SK-N-SH treated with all-trans-retinoic acid at 6 μM for 48 hours (cell line): ENCODE measurements around the gene RIMBP2.

Experiments used
- ATAC-seq: fragments of 200-7000 bp; cut with Tn5 transposase; 3 replicates; pipeline ENCODE4 v1.9.1; 2020; ENCODE audit warnings: mild to moderate bottlenecking, moderate library complexity
- BACH2 ChIP-seq: fragments of 250-450 bp; sonication (Bioruptor Pico); IDR thresholded peaks from 2 replicates; pipeline ENCODE4 v1.9.0; 2021; ENCODE audit warnings: mild to moderate bottlenecking, borderline replicate concordance
- CSDC2 ChIP-seq: fragments of 250-450 bp; sonication (Bioruptor Pico); IDR thresholded peaks from 2 replicates; pipeline ENCODE4 v1.5.0; 2020; ENCODE audit warnings: mild to moderate bottlenecking, moderate library complexity
- GLIS3 ChIP-seq: fragments of 250-450 bp; sonication (Bioruptor Pico); IDR thresholded peaks from 2 replicates; pipeline ENCODE4 v1.5.0; 2020; ENCODE audit warnings: mild to moderate bottlenecking, moderate library complexity
- ISL1 ChIP-seq: fragments of 250-450 bp; sonication (Bioruptor Pico); IDR thresholded peaks from 2 replicates; pipeline ENCODE4 v2.1.2; 2022; ENCODE audit warnings: mild to moderate bottlenecking, moderate library complexity
- OSR1 ChIP-seq: fragments of 250-450 bp; sonication (Bioruptor Pico); IDR thresholded peaks from 2 replicates; pipeline ENCODE4 v1.8.0; 2022; ENCODE audit warnings: moderate library complexity, mild to moderate bottlenecking, inconsistent platforms
- PPARA ChIP-seq: fragments of 250-450 bp; sonication (Bioruptor Pico); IDR thresholded peaks from 2 replicates; pipeline ENCODE4 v1.5.0; 2020; ENCODE audit warnings: mild to moderate bottlenecking, borderline replicate concordance
- RARB ChIP-seq: fragments of 250-450 bp; sonication (Bioruptor Pico); IDR thresholded peaks from 2 replicates; pipeline ENCODE4 v1.8.0; 2021; ENCODE audit warnings: mild to moderate bottlenecking, moderate library complexity
- SNAI2 ChIP-seq: fragments of 250-450 bp; sonication (Bioruptor Pico); IDR thresholded peaks from 2 replicates; pipeline ENCODE4 v1.5.0; 2020; ENCODE audit warnings: mild to moderate bottlenecking, moderate library complexity
- TOX ChIP-seq: fragments of 250-450 bp; sonication (Bioruptor Pico); IDR thresholded peaks from 2 replicates; pipeline ENCODE4 v1.8.0; 2021; ENCODE audit warnings: mild to moderate bottlenecking, moderate library complexity, borderline replicate concordance
- ZC3H10 ChIP-seq: fragments of 250-450 bp; sonication (Bioruptor Pico); IDR thresholded peaks from 2 replicates; pipeline ENCODE4 v1.5.1; 2021; ENCODE audit warnings: mild to moderate bottlenecking, moderate library complexity
- ZNF70 ChIP-seq: fragments of 450-650 bp; formaldehyde crosslinking; IDR thresholded peaks from 2 replicates; pipeline ENCODE4 v1.5.0; 2020; ENCODE audit warnings: mild to moderate bottlenecking, moderate library complexity
- TF ChIP-seq, protein P1 (sequence below): fragments of 250-450 bp; sonication (Bioruptor Pico); IDR thresholded peaks from 2 replicates; pipeline ENCODE4 v1.8.0; 2020; ENCODE audit warnings: mild to moderate bottlenecking, moderate library complexity, borderline replicate concordance
- TF ChIP-seq, protein P2 (sequence below): fragments of 250-450 bp; sonication (Bioruptor Pico); IDR thresholded peaks from 2 replicates; pipeline ENCODE4 v1.5.1; 2021; ENCODE audit warnings: mild to moderate bottlenecking, moderate library complexity
- TF ChIP-seq, protein P3 (sequence below): fragments of 250-450 bp; sonication (Bioruptor Pico); IDR thresholded peaks from 2 replicates; pipeline ENCODE4 v1.5.0; 2020; ENCODE audit warnings: mild to moderate bottlenecking, moderate library complexity
- TF ChIP-seq, protein P4 (sequence below): fragments of 250-450 bp; sonication (Bioruptor Pico); IDR thresholded peaks from 2 replicates; pipeline ENCODE4 v1.8.0; 2021; ENCODE audit warnings: low read depth, mild to moderate bottlenecking, moderate library complexity, borderline replicate concordance

Gene RIMBP2

DNA sequence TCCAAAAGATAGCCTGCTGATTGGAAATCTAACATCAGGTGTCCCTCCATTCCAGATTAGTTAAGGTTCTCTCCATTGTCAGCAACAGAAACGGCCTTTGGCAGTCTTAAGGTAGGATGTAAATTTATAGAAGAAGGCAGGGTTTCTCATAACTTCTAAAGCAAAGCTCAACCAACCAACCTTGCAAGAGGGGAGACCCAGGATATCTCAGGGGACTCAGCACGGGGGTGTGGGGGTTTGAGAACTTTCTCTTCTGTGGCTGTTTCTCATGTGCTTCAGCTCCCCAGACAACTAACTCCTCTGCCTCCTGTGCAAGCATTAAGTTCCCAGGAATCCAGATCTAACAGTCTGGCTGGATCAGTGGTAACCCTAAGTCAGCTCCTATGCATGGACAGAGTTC, 148.1 kb downstream of the RIMBP2 start:
- no peak for ATAC-seq
- TF ChIP-seq, protein P1, sequence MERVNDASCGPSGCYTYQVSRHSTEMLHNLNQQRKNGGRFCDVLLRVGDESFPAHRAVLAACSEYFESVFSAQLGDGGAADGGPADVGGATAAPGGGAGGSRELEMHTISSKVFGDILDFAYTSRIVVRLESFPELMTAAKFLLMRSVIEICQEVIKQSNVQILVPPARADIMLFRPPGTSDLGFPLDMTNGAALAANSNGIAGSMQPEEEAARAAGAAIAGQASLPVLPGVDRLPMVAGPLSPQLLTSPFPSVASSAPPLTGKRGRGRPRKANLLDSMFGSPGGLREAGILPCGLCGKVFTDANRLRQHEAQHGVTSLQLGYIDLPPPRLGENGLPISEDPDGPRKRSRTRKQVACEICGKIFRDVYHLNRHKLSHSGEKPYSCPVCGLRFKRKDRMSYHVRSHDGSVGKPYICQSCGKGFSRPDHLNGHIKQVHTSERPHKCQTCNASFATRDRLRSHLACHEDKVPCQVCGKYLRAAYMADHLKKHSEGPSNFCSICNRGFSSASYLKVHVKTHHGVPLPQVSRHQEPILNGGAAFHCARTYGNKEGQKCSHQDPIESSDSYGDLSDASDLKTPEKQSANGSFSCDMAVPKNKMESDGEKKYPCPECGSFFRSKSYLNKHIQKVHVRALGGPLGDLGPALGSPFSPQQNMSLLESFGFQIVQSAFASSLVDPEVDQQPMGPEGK (CRISPR knock-in tag), result no peak
- TF ChIP-seq ISL1 (CRISPR knock-in tag) (no peak), BACH2 (CRISPR knock-in tag) (no peak), OSR1 (CRISPR knock-in tag) (no peak), RARB (CRISPR knock-in tag) (no peak), ZNF70 (no peak), CSDC2 (CRISPR knock-in tag) (no peak)
- TF ChIP-seq, protein P2, sequence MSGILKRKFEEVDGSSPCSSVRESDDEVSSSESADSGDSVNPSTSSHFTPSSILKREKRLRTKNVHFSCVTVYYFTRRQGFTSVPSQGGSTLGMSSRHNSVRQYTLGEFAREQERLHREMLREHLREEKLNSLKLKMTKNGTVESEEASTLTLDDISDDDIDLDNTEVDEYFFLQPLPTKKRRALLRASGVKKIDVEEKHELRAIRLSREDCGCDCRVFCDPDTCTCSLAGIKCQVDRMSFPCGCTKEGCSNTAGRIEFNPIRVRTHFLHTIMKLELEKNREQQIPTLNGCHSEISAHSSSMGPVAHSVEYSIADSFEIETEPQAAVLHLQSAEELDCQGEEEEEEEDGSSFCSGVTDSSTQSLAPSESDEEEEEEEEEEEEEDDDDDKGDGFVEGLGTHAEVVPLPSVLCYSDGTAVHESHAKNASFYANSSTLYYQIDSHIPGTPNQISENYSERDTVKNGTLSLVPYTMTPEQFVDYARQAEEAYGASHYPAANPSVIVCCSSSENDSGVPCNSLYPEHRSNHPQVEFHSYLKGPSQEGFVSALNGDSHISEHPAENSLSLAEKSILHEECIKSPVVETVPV (CRISPR knock-in tag), result no peak
- TF ChIP-seq, protein P3, sequence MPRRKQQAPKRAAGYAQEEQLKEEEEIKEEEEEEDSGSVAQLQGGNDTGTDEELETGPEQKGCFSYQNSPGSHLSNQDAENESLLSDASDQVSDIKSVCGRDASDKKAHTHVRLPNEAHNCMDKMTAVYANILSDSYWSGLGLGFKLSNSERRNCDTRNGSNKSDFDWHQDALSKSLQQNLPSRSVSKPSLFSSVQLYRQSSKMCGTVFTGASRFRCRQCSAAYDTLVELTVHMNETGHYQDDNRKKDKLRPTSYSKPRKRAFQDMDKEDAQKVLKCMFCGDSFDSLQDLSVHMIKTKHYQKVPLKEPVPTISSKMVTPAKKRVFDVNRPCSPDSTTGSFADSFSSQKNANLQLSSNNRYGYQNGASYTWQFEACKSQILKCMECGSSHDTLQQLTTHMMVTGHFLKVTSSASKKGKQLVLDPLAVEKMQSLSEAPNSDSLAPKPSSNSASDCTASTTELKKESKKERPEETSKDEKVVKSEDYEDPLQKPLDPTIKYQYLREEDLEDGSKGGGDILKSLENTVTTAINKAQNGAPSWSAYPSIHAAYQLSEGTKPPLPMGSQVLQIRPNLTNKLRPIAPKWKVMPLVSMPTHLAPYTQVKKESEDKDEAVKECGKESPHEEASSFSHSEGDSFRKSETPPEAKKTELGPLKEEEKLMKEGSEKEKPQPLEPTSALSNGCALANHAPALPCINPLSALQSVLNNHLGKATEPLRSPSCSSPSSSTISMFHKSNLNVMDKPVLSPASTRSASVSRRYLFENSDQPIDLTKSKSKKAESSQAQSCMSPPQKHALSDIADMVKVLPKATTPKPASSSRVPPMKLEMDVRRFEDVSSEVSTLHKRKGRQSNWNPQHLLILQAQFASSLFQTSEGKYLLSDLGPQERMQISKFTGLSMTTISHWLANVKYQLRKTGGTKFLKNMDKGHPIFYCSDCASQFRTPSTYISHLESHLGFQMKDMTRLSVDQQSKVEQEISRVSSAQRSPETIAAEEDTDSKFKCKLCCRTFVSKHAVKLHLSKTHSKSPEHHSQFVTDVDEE (CRISPR knock-in tag), result no peak
- TF ChIP-seq, protein P4, sequence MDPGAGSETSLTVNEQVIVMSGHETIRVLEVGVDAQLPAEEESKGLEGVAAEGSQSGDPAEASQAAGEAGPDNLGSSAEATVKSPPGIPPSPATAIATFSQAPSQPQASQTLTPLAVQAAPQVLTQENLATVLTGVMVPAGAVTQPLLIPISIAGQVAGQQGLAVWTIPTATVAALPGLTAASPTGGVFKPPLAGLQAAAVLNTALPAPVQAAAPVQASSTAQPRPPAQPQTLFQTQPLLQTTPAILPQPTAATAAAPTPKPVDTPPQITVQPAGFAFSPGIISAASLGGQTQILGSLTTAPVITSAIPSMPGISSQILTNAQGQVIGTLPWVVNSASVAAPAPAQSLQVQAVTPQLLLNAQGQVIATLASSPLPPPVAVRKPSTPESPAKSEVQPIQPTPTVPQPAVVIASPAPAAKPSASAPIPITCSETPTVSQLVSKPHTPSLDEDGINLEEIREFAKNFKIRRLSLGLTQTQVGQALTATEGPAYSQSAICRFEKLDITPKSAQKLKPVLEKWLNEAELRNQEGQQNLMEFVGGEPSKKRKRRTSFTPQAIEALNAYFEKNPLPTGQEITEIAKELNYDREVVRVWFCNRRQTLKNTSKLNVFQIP (CRISPR knock-in tag), result no peak

DNA sequence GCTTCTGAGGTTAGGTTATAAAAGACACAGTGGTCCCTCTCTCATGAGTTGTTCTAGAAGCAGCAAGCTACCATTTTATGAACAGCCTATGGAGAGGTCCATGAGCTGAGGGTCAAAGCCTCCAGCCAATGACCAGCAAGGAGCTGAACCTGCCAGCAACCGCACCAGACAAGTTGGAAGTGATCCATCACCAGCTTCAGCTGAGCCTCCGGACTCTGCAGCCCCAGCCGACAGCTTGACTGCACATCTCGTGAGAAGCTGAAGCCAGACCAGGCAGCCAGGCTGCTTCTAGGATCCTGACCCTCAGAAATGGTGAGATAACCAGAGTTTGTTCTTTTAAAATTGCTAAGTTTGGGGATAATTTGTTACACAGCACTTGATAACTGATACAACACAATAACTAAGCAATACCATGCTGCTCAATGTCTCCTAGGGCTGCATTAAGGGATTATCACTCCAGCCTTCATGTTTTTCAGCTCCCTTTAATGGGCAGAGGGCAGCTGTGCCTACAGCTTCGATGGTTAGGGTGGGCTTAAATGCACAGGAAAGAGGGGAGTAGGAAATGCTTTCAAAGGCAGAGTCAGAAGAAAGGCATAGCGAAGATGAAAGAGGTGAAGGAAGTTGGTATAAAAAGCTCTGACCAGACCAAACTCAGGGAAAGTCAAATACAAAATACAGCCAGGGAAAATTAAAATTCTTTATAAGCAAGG, 149.5 kb downstream of the RIMBP2 start:
- ATAC-seq, result no peak
- TF ChIP-seq BACH2 (CRISPR knock-in tag), result no peak
- TF ChIP-seq PPARA (CRISPR knock-in tag), result no peak
- TF ChIP-seq ZNF70, result no peak

DNA sequence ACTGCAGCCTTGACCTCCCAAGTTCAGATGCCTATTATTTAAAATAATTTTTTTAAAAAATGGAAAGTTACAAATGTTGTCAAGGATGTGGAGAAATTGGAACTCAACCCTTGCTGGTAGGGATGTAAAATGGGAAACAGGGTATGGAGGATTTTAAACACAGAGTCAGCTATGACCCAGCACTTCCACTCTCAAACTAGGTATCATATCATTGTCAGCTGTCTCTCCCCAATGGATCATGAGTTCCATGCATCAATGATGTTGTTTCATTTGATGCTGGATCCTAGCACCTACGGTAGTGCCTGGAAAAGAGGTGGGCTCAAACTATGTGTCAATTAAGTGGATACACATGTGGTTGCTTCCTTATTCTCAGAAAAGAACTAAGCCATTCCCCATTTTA, 150.9 kb downstream of the RIMBP2 start:
- no peak for TF ChIP-seq ZC3H10 (CRISPR knock-in tag)
- TF ChIP-seq SNAI2 (CRISPR knock-in tag), result no peak
- no peak for TF ChIP-seq OSR1 (CRISPR knock-in tag)
- TF ChIP-seq ZNF70, result no peak
- TF ChIP-seq GLIS3, result no peak
- TF ChIP-seq TOX (CRISPR knock-in tag), result no peak
- TF ChIP-seq, protein P2 (CRISPR knock-in tag), result no peak
- TF ChIP-seq, protein P3 (CRISPR knock-in tag), result no peak
- TF ChIP-seq, protein P4 (CRISPR knock-in tag), result no peak
- ATAC-seq, result no peak
